GM19372 (cell line): ENCODE measurements around the gene ELOF1.
"Not testable (repeated sequence)": the region's sequence is repeated elsewhere in the genome, so short reads cannot be mapped to it uniquely, and the experiment has no call there.

Experiments
- ATAC-seq: cut with Tn5 transposase; IDR thresholded peaks from one replicate; pipeline ENCODE4 v1.9.1; 2021; ENCODE audit warnings: mild to moderate bottlenecking, low read depth, moderate library complexity; ENCODE audit not compliant: unreplicated experiment

Gene ELOF1

GRCh38 chr19:11558881-11559828, at the start of gene ELOF1:
Gene ELOF1 (minus strand): TSS chr19:11559230. CDS start chr19:11554347, 4,883 bp downstream.
- peak; percentile 82 for ATAC-seq

GRCh38 chr19:11606484-11606883, 47.5 kb upstream of the ELOF1 start:
- ATAC-seq = no peak

- not testable (repeated sequence) for ATAC-seq
These were observed 40.7 kb upstream of the ELOF1 start for GRCh38 chr19:11599704-11600103.

- no peak for ATAC-seq
These were observed 39.7 kb upstream of the ELOF1 start for GRCh38 chr19:11598746-11599145.

GRCh38 chr19:11598103-11598483, 39.1 kb upstream of the ELOF1 start:
- no peak for ATAC-seq

GRCh38 chr19:11597202-11598102, 38.4 kb upstream of the ELOF1 start, which contains the start of gene ZNF627:
Gene ZNF627 (plus strand): TSS chr19:11597483. CDS start chr19:11597628, 145 bp downstream.
- ATAC-seq = peak; percentile 99

- ATAC-seq = no peak
These were observed 37.1 kb upstream of the ELOF1 start for GRCh38 chr19:11596156-11596555.

GRCh38 chr19:11594084-11594483, 35.1 kb upstream of the ELOF1 start:
- ATAC-seq = no peak

- no peak for ATAC-seq
These were observed 29.1 kb upstream of the ELOF1 start for GRCh38 chr19:11587975-11588631.

GRCh38 chr19:11587302-11587974, 28.4 kb upstream of the ELOF1 start:
- no peak for ATAC-seq

- ATAC-seq = no peak
These were observed 27.3 kb upstream of the ELOF1 start for GRCh38 chr19:11586331-11586730.

GRCh38 chr19:11581740-11582139, 22.7 kb upstream of the ELOF1 start:
- peak; percentile 69 for ATAC-seq

GRCh38 chr19:11580116-11580515, 21.1 kb upstream of the ELOF1 start:
- ATAC-seq = no peak

GRCh38 chr19:11578258-11579142, 19.5 kb upstream of the ELOF1 start:
- ATAC-seq = no peak

GRCh38 chr19:11577451-11578257, 18.6 kb upstream of the ELOF1 start, which contains the start of gene ACP5:
Gene ACP5 (minus strand): TSS chr19:11577645. CDS start chr19:11577317, 328 bp downstream.
- ATAC-seq = no peak

GRCh38 chr19:11576227-11576626, 17.2 kb upstream of the ELOF1 start:
- ATAC-seq = no peak

GRCh38 chr19:11574689-11575088, 15.7 kb upstream of the ELOF1 start:
- no peak for ATAC-seq

GRCh38 chr19:11573763-11574162, 14.7 kb upstream of the ELOF1 start:
- ATAC-seq = not testable (repeated sequence)
